Brain pericyte (primary cell): ENCODE data around the gene KL.

Experiments used
- DNase-seq: peaks from one replicate; pipeline ENCODE4 v3.0.0-alpha.2; 2012; ENCODE audit warnings: low read depth, low spot score

Gene KL

DNA sequence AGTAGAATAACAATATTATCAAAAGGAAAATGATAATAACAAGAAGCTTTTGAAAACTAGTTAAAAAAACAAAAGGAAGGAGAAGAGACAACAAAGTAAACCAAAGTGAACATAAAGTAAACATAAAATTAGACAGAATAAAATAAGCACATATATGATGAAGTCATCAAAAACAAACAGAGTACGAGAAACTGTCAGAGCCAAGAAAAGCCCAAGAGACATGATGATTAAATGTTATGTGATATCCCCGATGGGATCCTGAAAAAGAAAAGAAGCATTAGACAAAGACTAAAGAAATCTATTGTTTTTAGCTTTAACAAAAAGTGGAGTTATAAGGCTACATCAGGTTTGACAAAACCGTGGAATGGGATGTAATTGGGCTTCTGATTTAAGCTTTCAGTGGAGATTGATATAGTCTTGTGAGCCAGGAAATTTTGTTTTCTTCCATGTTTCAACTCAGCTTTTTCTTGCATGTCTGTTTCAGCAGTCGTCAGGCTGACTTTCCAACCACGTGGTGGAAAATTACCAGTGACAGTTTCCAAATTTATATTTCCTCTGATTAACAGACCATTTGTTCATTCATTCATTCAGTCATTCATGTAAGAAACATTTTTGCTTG, 64.9 kb downstream of the KL start:
- peak; percentile 68 for DNase-seq

- no peak for DNase-seq
Measured at GRCh38 chr13:33081666-33082065, 65.4 kb downstream of the KL start.

DNA sequence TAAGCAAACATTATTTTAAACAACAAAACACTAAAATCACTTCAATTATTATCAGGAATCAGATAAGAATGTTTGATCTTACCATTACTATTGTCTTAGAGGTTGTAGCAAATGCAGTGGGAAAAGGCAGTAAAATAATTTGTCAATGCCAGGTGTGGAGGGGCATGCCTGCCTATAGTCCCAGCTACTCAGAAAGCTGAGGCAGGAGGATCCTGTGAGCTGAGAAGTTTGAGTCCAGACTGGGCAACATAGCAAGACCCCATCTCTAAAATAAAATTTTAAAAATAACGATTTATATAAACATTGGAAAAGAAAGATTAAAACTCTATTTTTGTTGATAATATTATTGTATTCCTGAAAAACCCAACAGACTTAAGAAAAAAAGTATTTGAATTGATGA, 66.8 kb downstream of the KL start:
- DNase-seq = no peak

- DNase-seq = no peak
Measured at GRCh38 chr13:33087091-33087490, 70.9 kb downstream of the KL start.

DNA sequence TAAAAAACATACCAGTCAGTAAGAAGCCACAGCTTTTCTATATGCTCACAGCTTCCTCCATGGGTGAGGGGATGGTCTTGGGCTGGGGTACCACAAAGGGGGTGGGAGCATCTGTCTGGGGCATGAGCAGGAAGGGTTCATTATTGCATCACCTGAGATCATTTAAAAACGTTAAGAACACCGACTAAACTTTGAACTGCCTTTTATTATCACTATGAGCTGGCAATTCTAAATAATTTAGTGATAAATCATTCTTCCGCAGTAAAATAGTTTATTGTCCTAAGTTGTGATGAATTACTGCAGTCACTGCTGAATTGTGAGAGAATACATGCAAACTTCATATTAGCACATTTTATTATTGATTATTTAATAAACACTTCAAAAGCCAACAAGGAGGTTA, 71.6 kb downstream of the KL start:
- DNase-seq = no peak

DNA sequence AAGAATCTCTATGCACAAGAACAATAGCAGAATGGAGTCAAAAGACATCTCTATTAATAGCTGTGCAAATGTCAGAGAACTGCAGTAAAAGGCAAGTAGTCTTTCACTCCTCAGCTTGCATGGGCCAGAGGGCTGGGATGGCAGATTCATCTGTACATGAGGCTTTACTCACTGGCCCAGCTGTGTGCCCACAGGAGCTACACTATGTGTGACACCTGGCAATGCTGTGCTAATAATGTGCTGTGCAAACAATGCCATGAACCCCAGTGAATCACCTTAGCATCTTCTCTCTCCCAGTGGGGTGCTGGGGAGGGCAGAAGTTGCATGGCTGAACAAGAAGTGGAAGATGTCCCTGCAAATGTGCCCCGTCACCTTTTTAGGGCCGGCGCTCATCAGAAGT, 73.1 kb downstream of the KL start:
- no peak for DNase-seq

DNA sequence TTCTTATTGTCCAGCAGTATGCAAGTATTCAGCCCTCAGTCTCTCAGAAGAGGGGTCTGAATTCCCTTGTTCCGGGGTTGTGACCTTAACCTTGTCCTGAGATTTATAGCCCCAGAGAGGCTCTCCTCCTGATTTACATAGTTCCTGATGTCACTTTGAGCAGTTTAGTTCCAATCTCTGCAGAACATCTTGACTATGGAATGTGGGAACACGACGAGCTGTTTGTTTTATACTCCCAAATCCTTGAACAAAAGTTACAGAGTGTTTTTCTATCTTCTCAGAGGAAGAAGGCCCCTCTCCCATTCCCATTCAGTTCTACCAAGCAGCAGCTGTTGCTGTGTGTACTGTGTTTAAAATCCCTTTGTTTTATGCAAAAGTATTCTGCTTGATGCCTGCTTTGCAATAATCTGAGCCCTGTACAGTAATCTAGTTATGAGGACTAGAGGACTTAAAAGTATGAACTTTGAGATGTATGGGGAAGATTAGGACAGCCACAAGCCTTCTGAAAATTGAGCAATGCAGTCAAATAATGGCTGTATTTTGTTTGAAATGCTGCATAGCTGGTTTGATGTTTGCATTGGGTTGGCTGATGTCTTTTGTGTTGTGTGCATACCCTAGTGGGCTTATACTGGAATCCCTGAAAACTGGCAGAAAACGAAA, 74.7 kb downstream of the KL start:
- DNase-seq = no peak

DNA sequence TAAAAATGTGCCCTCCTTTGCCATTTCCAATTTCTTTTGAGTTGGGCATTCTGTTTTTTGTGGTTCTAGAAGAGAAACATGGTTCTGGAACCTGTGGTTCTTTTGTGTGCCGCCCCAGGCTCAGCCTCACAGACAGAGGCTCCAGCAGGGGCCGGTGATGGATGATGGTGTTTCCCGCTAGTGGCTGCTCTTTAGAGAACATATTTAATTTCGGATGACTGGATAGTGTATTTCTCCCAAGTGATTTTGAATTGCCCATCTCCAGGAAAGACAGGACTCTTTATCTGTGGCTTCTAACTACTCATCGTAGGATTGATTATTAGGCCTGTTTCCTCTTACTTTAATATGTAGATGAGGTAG, 75.2 kb downstream of the KL start:
- DNase-seq = no peak

DNA sequence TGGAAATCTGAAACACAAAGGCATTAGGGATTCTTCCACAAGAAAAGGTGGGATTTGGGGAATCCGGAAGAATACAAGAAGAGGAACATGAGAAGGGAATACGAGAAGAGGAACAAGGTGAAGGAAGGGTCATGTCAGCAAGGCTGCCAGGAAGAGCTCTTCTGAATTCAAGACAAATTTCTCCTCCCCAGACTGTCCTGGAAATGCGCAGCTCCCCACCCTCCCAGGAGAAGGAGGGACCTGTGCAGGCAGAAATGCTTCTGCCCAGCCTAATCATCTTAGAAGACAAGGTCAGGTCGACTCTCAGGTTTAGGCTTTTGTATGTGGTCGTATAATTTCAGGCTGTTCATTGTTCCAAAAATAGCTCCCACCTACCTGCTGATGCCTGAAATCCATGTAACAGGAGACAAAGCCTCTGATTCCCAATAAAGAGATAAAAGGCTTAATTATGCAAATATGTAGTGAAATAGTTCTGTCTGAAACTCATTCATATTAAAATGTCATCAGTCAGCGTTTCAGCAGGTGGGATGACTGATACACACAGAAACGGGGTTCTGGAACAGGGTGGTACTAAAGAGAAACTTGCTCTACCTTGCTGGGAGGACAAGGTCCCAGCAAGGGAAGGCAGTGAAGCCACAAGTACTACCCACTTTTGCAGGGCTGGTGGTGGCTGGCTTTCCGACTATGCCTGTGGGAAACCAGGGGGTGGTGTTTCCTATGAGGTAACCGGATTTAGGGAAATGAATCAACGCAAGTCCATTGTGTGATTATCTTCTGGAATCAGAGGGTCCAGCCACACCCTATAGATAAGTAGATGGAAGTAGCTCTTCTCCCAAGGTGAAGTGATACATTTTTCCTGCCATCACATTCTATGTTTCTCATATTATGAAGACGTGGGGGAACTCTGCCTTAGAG, 76.1 kb downstream of the KL start:
- no peak for DNase-seq

DNA sequence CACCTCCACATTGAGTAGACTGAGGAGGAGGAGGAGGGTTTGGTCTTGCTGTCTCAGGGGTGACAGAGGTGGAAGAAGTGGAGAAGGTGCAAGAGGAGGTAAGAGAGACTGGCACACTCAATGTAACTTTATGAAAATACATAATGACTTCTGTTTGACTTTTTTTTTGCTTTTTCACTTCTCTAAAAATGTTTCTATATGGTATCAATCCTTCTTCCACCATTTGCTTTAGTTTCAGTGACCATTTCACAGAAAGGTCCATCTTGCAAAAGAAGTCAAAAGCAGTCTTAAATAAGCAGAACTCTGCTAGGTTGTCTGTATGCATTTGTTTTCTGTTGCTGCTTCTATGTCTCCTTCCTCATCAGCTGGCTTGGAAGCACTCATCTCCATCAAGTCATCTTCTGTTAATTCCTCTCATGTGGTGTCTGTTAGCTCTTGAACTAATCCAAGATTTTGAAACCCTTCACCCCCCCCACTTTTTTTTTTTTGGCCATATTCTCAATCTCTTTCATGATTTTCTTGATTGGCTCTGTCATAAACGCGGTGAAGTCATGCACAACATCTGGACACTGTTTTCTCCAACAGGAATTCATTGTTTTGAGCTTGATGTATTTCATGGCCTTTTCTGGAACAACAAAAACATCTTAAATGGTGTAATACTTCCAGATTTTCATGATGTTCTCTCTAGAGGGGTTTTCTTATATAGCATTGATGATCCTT, 80.8 kb downstream of the KL start:
- no peak for DNase-seq

GRCh38 chr13:33099860-33100259, 83.6 kb downstream of the KL start:
- DNase-seq = no peak

DNA sequence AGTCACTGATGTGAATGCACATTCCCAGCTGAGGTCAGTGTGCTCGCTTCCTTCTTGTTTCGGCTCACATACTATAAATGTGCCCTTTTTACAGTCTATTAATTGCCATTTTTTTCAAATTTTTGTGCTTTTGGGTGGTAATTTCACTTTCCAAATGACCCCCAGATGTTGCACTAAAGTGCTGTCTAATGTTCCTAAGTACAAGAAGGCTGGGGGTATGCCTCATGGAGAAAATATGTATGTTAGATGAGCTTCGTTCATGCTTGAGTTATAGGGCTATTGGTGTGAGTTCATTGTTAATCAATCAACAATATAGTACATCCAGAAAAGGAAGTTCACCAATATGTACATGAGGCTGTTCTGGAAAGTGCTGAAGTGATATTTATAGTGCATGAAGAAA, 84.7 kb downstream of the KL start:
- DNase-seq = no peak

- no peak for DNase-seq
Measured at GRCh38 chr13:33101835-33102234, 85.6 kb downstream of the KL start.

DNA sequence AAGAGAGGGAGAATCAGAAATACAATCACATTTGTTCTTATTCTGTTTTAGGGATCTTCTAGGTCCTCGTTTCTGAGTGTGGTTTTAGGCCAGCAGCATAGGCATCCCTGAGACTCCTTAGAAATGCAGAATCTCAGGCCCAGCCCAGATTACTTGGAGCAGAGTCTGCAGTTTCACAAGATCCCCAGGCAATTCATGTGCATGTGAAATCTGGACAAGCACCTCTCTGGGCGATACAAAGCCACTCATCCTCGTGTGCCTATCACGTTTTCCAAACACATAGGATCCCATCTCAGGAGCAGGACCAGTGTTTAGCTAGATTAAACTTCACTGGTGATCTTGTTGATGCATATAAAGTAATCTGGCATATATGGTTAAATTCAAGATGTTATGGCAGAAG, 87.2 kb downstream of the KL start:
- no peak for DNase-seq

GRCh38 chr13:33105387-33106005, 89.3 kb downstream of the KL start:
- no peak for DNase-seq

- DNase-seq = no peak
Measured at GRCh38 chr13:33106656-33107360, 90.6 kb downstream of the KL start.

- DNase-seq = no peak
Measured at GRCh38 chr13:33107361-33107760, 91.1 kb downstream of the KL start.

GRCh38 chr13:33108620-33109019, 92.4 kb downstream of the KL start:
- DNase-seq = no peak

DNA sequence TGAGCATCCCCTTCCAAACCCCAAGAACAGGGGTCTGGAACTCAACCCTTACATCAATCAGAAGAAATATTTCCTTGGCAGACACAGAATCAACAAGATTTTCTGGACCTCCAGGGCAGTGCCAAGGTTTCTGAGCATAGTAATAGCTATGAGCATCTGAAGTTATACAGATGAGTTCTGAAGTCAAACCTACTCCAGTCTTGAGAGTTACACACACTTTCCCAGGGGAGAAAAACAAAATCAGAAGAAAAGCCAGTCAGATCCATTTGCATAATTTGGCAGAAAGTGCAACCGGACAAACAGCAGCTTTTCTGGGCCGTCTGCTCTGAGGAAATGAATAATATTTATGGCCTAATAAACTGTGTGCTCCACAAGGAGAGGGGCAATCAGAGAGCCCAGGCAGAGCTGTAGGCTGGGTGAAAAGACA, 93.1 kb downstream of the KL start:
- no peak for DNase-seq

- no peak for DNase-seq
Measured at GRCh38 chr13:33109801-33110200, 93.6 kb downstream of the KL start.

DNA sequence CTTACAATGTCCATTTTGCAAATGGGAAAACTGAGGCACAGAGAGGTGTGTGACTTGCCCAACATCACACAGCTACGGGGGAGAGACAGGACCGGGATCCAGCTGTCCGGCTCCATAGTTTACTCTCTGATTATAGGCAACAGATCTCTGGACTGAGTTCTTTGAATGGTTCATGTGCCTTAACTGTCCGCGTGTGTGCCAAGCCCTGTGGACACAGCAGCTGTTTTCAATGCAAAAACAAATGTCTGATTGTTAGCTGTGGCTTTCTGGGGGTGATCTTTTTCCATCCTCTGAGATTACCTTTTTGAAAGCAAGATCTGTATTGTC, 94.1 kb downstream of the KL start:
- DNase-seq = no peak
